Gastroesophageal sphincter (tissue), 3 donors: ENCODE data around the gene NFATC4.
A peak's percentile ranks its signal among the peaks of the same experiment; 100 is the strongest.

Experiments
- EP300 ChIP-seq: sonication (generic); formaldehyde crosslinking; IDR thresholded peaks from one replicate; pipeline ENCODE4 v1.6.1; 2017; ENCODE audit warnings: antibody characterized with exemption, mild to moderate bottlenecking
- POLR2A ChIP-seq, 2 donors: fragments of 450-650 bp; IDR thresholded peaks; one replicate each; pipeline ENCODE4 v1.6.1; 2017; ENCODE audit warnings: antibody characterized with exemption in 2 of 2, mild to moderate bottlenecking in 2 of 2, moderate library complexity in 1 of 2
- POLR2AphosphoS5 ChIP-seq: sonication (generic); formaldehyde crosslinking; IDR thresholded peaks from one replicate; pipeline ENCODE4 v1.6.1; 2017; ENCODE audit warnings: antibody characterized with exemption
- TF ChIP-seq, protein P1 (sequence below), 4 experiments: fragments of 200-600 bp in 2 of 4; fragments of 450-650 bp in 2 of 4; sonication (generic) in 1 of 4; IDR thresholded peaks; one replicate each; pipeline ENCODE4 v1.5.1; 2017 to 2019; ENCODE audit warnings: antibody characterized with exemption in 4 of 4, mild to moderate bottlenecking in 2 of 4, moderate library complexity in 2 of 4

DNA sequence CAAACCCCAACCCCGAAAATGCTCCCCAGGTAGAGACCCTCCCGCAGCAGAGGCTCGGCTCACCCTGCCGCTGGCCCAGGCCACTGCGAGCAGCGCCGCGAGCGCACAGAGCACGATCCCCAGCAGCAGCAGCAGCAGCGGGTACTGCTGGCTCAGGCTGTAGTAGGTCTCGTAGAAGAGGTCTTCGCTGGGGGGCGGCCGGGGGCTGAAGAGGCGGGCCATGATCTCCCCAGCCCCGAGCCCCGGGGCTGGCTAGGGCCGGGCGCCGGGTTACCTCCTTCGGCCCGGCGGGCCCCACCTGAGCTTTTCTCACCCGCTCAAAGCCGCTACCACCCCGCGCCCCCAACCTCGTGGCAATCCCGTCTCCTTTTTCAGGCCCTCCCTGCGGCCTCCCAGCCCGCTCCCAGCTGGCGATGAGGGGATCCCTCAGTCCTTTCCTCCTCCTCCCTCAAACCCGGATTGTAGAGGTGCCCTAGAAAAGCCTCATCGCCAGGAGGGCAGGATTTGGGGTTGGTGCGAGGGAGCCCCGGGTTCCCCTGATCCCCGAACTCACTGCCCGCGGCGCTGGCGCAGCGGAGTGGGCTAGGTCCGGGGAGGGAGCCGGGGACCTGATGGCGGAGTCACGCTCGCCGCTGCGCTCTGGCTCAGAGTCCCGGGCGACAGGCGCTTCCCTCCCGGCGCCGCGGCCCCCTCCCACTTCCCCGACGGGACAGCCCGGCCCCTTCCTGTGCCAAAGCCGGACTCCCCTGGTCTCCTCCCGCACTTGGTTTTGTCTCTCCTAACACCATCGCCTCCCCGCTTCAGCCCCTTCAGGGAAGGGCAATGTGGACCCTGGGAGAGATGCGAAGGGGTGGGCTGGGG is 33.3 kb upstream of the NFATC4 start, which contains the start of gene ADCY4:
- TF ChIP-seq, protein P1, sequence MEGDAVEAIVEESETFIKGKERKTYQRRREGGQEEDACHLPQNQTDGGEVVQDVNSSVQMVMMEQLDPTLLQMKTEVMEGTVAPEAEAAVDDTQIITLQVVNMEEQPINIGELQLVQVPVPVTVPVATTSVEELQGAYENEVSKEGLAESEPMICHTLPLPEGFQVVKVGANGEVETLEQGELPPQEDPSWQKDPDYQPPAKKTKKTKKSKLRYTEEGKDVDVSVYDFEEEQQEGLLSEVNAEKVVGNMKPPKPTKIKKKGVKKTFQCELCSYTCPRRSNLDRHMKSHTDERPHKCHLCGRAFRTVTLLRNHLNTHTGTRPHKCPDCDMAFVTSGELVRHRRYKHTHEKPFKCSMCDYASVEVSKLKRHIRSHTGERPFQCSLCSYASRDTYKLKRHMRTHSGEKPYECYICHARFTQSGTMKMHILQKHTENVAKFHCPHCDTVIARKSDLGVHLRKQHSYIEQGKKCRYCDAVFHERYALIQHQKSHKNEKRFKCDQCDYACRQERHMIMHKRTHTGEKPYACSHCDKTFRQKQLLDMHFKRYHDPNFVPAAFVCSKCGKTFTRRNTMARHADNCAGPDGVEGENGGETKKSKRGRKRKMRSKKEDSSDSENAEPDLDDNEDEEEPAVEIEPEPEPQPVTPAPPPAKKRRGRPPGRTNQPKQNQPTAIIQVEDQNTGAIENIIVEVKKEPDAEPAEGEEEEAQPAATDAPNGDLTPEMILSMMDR (IDR thresholded peaks at IDR 0.05) = no peak
- peak in 1 of 2 donors; percentile 13 for TF ChIP-seq POLR2A (IDR thresholded peaks at IDR 0.05)
- no peak for TF ChIP-seq EP300
- TF ChIP-seq POLR2AphosphoS5 = peak; percentile 17
